GM19452 (cell line): ENCODE data around the gene ZBTB16.

Source experiments
- ATAC-seq: cut with Tn5 transposase; IDR thresholded peaks from one replicate; pipeline ENCODE4 v1.9.1; 2021; ENCODE audit not compliant: unreplicated experiment

Gene ZBTB16

GRCh38 chr11:114163830-114164401 lies 104.4 kb downstream of the ZBTB16 start:
- no peak for ATAC-seq

- no peak for ATAC-seq
Measured at GRCh38 chr11:114164546-114164945, 105.0 kb downstream of the ZBTB16 start.

GRCh38 chr11:114165326-114166230 lies 106.1 kb downstream of the ZBTB16 start:
- ATAC-seq, result no peak

GRCh38 chr11:114166362-114166761 lies 106.9 kb downstream of the ZBTB16 start:
- ATAC-seq, result no peak

- ATAC-seq, result no peak
Measured at GRCh38 chr11:114166897-114167323, 107.4 kb downstream of the ZBTB16 start.

- ATAC-seq, result no peak
Measured at GRCh38 chr11:114167355-114167754, 107.8 kb downstream of the ZBTB16 start.

GRCh38 chr11:114167771-114168448 lies 108.4 kb downstream of the ZBTB16 start:
- no peak for ATAC-seq

GRCh38 chr11:114168691-114169090 lies 109.2 kb downstream of the ZBTB16 start:
- no peak for ATAC-seq

- ATAC-seq, result no peak
Measured at GRCh38 chr11:114169321-114169749, 109.8 kb downstream of the ZBTB16 start.

GRCh38 chr11:114169821-114170220 lies 110.3 kb downstream of the ZBTB16 start:
- ATAC-seq, result no peak

- ATAC-seq, result no peak
Measured at GRCh38 chr11:114170226-114170625, 110.7 kb downstream of the ZBTB16 start.

GRCh38 chr11:114171257-114172054 lies 111.9 kb downstream of the ZBTB16 start:
- no peak for ATAC-seq

GRCh38 chr11:114172055-114172861 lies 112.7 kb downstream of the ZBTB16 start:
- no peak for ATAC-seq

GRCh38 chr11:114172871-114173444 lies 113.4 kb downstream of the ZBTB16 start:
- ATAC-seq, result no peak

GRCh38 chr11:114173843-114174242 lies 114.3 kb downstream of the ZBTB16 start:
- ATAC-seq, result no peak

GRCh38 chr11:114174712-114175495 lies 115.4 kb downstream of the ZBTB16 start:
- ATAC-seq, result no peak

GRCh38 chr11:114175706-114176105 lies 116.2 kb downstream of the ZBTB16 start:
- ATAC-seq, result no peak

GRCh38 chr11:114176321-114176720 lies 116.8 kb downstream of the ZBTB16 start:
- ATAC-seq, result no peak

GRCh38 chr11:114178656-114179055 lies 119.1 kb downstream of the ZBTB16 start:
- no peak for ATAC-seq
